HK-2 (cell line): Measurements from ENCODE around the gene METTL25.

Experiments used
- DNase-seq: peaks from one replicate; pipeline ENCODE4 v3.0.0-alpha.2; 2018; ENCODE audit not compliant: unreplicated experiment

Gene METTL25

DNA sequence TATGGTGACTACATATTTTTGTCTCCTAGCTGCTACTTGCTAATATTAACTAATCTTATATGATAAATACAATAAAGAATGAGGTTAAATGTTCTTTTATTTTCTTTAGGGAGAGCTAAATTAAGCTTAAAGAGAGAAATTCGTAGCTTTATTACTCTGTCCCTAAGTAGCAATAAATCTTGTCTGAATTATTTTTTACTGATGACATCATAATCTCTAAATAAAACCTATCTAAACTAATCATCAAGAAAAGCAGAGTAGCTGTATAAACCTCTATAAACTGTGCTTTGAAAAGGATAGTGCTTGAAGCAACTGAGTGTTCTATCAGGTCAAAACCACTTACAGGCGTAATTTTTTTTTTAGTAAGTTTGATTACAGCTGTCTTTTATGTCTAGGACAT, 42.5 kb downstream of the METTL25 start:
- no peak for DNase-seq

DNA sequence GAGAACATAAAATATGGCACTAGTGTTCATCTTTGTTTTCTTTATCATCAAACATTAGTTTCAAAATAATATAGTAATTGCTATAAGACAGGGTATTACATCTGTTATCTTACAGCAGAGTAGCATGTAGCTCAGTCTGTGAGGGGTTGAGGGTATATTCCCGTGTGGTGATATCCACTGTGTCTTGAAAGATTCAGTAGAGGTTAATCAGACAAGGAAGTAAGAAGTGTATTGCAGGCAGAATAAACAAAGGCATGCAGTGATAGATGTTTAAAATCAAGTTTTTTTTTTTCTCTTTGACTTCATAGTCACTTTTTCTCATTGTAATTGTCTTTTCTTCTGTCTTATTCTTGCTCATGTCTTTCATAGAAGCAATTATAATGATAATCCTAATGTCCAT, 48.3 kb downstream of the METTL25 start:
- DNase-seq: no peak

DNA sequence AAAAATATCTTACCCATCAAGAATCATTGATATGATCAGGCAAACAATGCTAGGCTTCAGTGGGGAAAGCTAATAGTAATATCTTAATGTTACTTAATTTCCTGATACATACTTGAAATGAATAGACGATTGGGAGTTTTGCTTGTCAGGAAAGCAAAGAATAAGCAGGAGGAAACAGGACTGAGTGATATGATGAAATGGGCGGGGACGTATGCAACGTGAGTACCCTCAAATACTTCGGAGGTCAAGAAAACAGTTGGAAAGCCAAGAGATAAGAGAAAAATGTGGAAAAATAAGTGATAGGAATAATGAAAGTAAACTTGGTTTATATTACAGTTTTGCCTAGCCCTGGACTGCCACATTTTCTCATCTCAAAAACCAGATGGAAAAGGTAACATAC, 49.2 kb downstream of the METTL25 start:
- no peak for DNase-seq

DNA sequence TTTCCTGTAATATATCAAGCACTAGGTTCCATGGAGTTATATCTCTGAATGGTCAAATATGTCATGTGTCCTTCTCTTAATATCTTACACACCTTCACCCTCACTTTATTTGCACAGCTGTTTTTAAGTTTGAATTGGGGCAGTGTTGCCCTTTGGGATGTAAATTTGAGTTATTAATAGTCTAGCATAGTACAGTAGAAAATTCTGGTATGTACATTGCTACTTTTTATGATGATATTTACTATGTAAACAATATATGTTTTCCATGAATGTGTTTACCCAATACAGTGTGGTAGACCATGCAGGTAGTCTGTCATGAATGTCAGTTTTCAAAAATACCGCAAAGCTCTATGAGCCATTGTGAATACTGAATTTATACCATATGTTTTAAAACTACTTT, 50.5 kb downstream of the METTL25 start:
- no peak for DNase-seq

DNA sequence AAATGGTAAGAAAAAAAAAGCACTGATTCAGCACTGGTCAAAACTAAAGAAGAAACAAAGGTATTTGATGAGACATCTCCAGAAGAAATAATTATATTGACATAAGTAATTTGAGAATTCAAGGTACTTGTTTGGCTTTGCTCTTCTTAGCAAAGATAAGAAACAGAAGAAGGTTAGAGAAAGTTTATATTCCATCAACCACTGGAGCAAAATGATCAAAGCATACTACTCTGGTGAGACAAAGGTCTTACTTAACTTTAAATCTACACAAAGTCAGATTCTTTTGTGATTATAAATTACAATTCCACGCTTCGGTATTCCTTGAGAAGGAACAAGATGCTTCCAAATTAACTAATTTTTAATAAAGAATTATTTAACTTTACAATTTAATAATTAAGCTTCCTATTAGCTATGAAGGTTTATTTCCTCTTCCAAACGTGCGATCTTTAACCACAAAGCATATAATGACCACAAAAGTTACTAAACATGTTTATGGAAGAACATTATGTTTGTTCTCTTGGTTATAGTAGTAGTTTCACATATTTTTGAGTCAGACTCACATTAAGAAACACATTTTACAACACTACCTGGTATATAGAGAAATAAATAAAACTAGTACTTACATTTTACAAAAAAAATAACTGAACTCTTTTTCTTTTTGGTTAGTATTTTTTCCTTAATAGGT, 53.4 kb downstream of the METTL25 start:
- no peak for DNase-seq

DNA sequence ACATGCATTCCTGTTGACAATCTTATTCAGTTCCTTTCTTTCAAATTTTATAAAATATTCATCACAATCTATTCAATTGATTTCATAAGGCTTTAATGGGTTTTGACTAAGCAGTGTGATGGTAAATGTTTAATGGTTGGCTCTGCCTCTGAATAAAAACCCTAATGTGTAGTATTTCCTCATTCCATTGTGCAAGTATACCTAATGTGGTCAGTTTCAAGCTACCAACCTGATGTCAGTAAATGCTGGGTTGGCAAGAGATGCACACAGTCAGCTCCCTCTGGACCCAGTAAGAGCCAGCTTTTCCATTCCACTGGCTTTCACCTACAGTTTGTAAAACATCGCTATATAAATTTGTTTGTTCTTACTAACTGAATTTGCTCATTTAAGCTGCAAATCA, 53.9 kb downstream of the METTL25 start:
- DNase-seq: peak; percentile 1

DNA sequence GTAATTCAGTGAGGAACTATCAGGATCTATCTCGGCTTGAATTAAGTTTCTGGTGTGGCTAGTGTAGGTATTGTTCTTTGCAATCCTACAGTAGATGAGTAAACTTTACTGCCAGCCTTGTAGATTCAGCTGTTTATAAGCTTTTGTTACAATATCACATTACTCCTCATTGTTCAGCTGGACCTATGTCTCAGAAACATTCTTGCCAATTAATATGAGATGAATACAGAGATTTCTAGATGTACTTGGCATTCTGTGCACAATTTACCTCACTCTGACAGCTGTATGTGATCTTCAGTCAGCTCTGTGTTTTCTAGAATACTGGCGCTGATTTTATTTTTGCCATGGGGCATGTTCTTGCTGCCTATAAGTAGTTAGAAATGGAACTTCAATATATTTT, 55.7 kb downstream of the METTL25 start:
- no peak for DNase-seq

DNA sequence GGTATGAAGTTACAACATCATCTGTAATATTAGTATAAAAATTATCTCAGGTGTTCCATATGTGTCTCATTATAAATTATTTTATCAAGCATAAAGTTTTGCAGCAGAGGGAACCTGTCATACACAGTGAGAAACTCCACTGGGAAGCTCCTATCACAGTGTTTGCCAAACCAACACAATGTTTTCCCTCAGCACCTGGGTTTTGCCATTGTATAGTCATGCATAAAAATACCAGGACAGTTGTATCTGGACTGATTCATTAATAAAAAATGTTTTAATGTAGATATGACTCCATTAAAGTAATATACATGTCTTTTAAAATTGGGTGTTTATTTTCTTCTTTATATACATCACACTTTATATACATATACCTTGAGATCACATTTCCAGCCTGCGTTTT, 56.6 kb downstream of the METTL25 start:
- DNase-seq: no peak

DNA sequence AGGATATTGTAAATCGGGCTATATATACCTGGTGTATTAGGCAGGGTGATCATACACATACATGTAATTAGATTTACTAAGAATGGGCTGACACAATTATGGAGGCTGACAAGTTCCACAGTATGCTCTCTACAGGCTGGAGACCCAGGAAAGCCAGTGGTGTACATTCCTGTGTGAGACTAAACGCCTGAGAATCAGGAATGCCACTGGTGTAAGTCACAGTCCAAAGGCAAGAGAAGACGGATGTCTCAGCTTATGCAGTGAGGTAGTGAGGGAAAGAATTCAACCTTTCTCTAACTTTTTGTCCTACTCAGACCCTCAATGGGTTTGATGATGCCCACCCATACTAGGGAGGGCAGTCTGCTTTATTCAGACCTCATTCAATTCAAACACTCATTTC, 57.1 kb downstream of the METTL25 start:
- DNase-seq: peak; percentile 7

DNA sequence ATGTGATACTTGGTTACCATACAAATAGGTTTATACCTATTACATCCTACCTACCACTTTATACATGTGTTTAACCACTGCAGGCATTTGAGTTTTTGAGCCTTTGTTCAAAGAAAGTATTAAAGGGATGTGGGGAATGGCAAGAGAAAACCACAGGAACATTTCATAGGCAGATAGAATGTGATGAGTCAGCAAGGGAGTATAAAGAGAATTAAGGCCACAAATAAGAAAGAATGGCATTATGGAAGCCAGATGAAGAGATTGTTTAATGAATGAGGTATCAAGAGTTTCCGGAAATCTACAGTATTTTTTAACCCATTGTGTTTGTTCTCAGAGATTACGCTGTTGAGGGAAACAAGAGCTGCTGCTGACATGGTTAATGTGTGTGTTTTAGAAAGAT, 66.9 kb downstream of the METTL25 start:
- DNase-seq: no peak

DNA sequence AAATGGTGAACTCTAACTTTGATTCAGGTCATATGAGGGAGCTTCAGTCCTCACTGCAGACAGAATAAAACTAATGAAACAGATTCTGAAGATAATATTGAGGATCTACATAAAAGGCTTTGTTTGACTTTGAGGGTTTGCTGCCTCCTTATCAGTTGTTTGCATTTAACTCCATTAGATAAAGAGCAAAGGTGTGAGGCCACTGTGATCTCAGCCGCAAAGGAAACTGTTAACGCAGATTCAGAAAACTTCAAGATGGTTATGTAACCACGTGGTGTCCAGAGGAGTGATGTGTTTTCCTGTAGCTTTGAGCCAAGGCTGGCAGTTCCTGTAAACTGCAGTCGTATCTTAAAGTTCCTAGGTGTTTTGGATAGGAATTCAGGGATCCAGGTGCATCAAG, 67.8 kb downstream of the METTL25 start:
- DNase-seq: no peak

DNA sequence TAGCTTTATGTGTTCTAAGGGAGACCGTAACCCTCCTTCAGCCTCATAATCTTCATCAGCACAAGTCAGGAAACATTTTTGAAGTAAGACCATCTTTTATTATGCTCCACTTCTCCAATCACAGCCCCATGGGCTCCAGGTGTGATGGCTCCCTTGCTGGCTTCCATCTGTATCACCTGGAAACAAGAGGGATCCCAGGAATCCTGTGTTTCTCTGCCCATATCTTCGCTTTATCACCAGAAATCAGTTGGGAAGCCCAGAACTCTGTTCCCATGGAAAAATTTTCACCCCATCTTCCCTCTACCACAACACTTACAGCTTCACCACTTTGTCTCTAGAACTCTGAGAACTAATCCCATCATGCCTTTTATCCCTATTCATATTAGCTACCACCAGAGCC, 68.3 kb downstream of the METTL25 start:
- no peak for DNase-seq

DNA sequence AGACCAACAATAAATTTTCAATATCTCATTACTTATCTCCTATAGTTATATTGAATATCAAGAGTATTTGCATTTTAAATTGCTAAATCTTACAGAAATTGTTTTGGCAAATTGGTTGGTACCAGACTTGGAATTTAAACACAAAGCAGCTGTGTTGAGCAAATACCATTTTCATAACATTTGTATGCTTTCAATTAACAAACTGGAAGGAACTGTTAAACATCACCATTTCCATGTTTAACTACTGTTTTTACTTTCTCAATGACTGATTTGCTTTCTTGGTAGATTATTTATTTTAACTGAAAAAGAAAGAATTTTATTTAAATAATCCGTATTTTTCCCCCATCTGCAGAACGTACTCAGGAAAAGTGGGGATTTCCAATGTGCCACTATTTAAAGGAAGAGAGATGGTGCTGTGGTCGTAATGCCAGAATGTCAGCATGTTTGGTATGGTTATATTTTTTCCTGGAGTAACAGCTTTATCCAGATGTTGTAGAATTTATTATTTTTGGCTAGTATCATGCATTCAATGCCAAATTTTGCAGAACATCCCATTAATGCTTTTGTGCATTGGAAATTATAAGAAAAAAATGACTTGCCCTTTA, 72.3 kb downstream of the METTL25 start:
- no peak for DNase-seq

DNA sequence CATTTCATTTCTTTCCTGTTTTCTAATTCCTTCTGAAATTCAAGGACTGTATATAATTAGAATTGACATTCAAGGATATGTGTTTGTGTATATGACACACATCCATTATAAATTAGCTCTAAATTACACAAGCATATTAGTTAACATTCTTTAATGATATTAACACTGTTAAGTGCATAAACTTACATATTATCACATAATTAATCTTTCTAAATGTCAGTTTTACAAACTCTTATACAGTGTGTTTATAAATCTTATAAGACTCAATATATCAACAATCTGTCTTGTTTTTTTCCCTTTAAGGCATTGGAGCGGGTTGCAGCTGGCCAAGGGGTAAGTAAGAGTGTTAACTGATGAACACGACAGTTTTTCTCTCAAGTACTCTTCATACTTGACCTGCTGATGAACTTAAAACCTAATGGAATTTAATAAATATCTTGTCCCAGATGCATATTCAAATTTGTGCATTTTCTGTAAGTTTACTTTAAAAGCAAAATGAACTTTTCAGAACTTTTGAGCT, 76.1 kb downstream of the METTL25 start:
- no peak for DNase-seq

DNA sequence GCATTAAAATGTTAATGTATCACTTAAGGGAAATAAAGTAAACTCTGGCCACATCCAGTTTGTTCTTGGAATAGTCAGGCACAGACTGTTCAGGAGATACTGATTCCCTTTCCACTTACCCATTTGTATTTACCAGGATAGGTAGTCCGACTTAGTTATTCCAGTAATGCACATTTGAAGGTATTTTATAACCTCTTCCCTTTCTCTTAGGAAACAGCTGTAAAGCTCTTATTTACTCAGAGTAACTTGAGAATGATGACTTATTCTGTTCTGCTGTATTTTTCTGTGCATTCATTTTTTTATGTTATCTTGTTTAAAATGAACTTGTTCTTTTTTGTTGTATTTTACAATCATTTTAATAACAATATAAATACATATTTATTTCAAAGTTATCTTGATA, 78.0 kb downstream of the METTL25 start:
- no peak for DNase-seq

DNA sequence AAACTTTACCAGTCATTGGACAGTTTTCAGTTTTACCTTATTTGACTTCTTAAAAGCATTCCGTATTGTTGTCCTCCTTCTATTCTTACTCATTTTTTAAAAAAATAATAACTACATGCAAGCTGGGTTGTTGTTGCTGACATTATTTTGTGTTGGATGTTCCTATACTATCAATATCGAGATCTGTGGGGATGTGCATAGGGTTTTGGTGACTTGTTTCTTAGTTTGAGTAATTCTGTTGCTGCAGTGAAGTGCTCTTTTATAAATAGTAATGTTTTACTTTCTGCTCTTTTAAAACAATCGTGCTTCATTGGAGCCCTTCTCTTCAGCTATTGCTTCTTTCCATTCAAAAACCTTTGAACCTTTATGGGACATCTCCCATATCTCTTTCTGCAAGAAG, 79.4 kb downstream of the METTL25 start:
- no peak for DNase-seq

DNA sequence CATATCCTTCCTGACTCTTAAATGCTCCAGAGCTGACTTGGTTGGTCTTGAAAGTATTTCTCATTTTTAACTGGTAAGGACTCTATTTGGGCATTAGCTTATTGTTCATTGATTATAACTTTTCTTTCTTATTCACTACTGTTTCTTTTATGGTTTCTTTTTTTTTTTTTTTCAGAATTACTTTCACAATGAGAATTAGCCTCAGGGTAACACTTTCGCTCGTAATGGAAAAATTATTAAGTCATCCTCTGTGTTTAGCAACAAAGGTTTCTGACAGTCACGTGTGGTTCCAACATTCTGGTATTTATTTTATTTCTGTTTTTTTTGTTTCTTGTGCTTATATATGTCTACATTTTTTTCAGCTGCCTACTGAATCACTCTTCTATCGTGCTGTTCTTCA, 80.0 kb downstream of the METTL25 start:
- no peak for DNase-seq

DNA sequence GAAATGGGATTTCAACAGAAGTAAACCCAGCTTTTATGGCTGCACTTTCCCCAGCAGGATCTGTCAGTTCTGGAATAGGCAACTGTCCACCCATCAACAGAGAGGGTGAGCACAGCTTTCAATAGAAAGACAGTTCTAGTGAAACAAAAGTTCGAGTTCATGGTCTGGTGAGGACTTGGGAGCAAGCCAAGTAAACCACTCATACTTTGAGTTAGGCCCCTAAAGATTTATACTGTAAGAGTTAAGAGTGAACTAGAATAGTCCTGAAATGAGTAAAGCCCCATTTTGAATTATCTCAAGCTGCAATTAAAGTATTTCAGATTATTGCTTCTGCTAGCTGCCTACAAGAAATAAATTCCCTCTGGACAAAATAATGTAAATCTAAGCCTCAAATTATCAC, 82.6 kb downstream of the METTL25 start:
- DNase-seq: no peak

DNA sequence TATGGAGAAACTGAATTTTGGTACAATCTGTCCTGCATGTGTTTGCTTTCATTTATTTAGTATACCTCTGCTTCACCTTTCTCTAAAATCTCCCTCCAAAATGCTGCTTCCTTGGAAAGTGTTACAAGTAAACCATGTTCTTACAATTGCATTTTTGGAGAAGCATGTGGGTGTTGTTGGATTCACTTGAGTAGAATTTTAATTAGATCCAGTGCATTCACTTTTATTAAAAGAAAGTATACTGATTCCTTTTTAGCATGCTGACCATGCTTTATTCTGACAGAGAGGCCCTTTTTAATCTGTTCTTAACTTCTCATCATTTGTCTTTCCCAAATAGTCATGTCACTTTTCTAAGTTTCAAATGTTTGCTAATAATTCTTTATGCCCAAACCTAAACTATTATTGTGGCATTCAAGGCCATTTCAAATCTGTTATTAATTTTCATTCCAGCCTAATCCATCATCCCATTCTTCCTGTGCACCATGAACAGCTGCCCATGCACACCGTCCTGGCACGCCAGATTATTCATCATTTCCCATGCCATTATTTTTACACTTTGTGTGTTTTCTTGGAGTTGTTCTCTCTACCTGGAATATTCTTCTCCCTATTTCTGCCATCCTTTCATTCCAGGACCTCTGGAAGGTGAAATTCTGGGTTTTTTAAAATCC, 90.7 kb downstream of the METTL25 start:
- DNase-seq: no peak

DNA sequence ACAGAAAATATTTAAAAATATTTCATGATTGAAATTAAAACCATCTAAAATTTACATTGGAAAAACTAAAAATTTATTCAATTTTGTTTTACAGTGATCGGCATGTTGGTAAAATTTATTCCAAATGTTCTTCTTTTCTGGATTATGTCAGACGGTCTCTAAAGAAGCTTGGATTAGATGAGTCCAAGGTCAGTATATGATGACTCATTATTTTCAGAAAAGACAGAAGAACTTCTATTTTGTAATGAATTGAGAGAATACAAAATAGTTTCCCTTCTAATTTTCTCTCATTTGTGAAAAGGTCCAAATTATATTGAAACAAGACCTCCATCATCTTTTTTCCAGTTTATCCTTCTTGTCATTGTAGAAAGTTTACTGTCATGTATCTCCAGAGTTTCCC, 98.3 kb downstream of the METTL25 start:
- DNase-seq: no peak

DNA sequence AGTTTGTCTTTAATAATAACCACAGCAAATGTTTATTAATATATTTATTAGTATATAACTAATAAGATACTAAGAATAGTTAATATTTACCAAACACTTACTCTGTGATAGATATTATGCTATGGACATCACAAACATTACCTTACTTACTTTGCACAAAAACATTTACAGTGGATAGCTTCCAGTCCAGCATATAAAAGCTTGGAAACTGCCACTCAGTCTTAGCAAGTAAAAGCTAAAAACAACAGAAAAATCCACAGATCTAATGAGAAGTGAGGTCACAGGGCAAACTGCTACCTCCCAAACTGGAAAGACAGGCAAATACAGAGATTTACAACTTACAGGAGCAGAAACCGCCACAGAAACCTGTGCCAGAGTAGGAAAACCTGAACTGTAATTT, 99.8 kb downstream of the METTL25 start:
- no peak for DNase-seq

DNA sequence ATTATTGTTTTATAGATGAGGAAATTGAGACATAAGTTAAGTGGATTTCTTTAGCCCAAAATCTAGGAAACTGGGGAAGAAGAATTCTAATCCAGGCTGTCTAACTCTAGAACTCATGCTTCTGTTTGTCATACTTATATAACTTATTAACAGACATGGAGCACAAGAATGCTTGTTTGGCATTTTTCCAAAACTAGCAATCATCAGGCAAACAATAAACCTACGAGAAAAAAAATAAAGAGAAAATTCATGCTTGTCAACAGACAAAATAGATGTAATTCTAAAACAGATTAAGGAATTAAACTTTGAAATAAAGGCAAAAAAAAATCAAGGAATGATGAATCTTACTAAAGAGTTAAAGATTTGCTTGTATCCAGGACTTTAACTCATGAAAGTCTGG, 103.1 kb downstream of the METTL25 start:
- no peak for DNase-seq

DNA sequence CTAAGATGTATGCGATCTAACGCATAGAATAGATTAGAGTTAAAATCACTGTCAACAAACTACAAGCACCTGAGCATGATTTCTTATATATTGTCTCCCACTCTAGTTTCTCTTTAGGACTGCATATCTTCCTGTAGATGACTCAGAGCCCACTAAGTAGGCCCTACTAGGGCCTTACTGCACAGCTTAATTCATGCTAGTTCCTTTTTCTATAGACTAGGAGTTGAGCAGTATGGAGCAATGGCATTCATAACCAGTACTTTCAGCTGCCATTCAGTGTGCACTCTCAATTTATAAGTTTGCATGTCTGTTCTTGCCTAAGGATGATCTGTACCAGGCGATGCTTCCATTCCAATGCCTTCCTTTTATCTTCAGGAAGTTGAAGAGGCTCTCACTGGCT, 103.5 kb downstream of the METTL25 start:
- DNase-seq: peak; percentile 1
